A549 (cell line): ENCODE measurements around the gene SLC6A20.

Experiments used
- CEBPB ChIP-seq, 2 experiments: fragments of >200 bp in 1 of 2; sonication (Bioruptor Twin) in 1 of 2; formaldehyde crosslinking in 1 of 2; IDR thresholded peaks; 2 replicates each; pipeline ENCODE4 v1.6.1; 2012 to 2016
- CTCF ChIP-seq: fragments of >200 bp; sonication (Bioruptor Twin); formaldehyde crosslinking; IDR thresholded peaks from 3 replicates; pipeline ENCODE4 v1.5.1; 2016
- HEYL ChIP-seq: fragments of 250-450 bp; sonication (Bioruptor Pico); IDR thresholded peaks from 2 replicates; pipeline ENCODE4 v1.8.0; 2021; ENCODE audit warnings: mild to moderate bottlenecking, moderate library complexity
- REST ChIP-seq: fragments of 200-600 bp; sonication (generic); IDR thresholded peaks from 2 replicates; pipeline ENCODE4 v1.6.1; 2016; ENCODE audit warnings: antibody characterized with exemption, mild to moderate bottlenecking, moderate library complexity
- RFX5 ChIP-seq: fragments of 450-650 bp; IDR thresholded peaks from 2 replicates; pipeline ENCODE4 v1.7.1; 2014; ENCODE audit warnings: antibody characterized with exemption, mild to moderate bottlenecking, moderate library complexity
- SMC3 ChIP-seq: fragments of >200 bp; sonication (Bioruptor Twin); formaldehyde crosslinking; IDR thresholded peaks from 3 replicates; pipeline ENCODE4 v1.6.1; 2018; ENCODE audit warnings: inconsistent platforms
- ZFP36 ChIP-seq: fragments of 450-650 bp; IDR thresholded peaks from 2 replicates; pipeline ENCODE4 v1.6.1; 2014; ENCODE audit warnings: borderline replicate concordance; ENCODE audit not compliant: partially characterized antibody
- TF ChIP-seq, protein P1 (sequence below): IDR thresholded peaks from 2 replicates; pipeline ENCODE4 v1.6.1; 2012

GRCh38 chr3:45787551-45787950 is 8.8 kb downstream of the SLC6A20 start:
- TF ChIP-seq CTCF: no peak
- no peak for TF ChIP-seq HEYL (CRISPR knock-in tag)
- TF ChIP-seq SMC3: no peak
- no peak for TF ChIP-seq CEBPB (IDR thresholded peaks at IDR 0.05)
- no peak for TF ChIP-seq RFX5
- no peak for TF ChIP-seq ZFP36
- TF ChIP-seq, protein P1, sequence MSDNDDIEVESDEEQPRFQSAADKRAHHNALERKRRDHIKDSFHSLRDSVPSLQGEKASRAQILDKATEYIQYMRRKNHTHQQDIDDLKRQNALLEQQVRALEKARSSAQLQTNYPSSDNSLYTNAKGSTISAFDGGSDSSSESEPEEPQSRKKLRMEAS: no peak
- TF ChIP-seq REST: no peak
